ENCODE data around the gene TOMM6.
A peak's percentile ranks its signal among the peaks of the same experiment; 100 is the strongest.

Gene TOMM6

DNA sequence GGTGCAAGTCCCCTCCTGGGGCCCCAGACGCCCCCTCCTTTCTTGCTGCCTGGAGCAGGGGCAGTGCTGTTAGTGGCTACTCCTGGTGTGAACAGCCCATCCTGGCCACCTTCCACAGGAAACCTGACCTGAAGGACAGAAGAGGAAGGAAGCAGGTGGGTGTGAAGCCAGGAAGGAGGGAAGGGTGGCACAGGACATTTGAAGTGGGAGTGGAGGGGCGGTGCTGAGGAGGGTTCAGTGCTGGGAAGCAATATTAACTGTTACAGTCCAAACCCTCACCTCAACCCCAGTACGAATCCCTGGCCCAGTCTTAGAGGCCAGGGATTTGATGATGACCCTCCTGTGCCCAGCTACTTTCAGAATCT, 6.1 kb upstream of the TOMM6 start:
- DNase-seq (ENCODE audit: extremely low read depth, low read depth), result no peak
- TF ChIP-seq, protein P1, sequence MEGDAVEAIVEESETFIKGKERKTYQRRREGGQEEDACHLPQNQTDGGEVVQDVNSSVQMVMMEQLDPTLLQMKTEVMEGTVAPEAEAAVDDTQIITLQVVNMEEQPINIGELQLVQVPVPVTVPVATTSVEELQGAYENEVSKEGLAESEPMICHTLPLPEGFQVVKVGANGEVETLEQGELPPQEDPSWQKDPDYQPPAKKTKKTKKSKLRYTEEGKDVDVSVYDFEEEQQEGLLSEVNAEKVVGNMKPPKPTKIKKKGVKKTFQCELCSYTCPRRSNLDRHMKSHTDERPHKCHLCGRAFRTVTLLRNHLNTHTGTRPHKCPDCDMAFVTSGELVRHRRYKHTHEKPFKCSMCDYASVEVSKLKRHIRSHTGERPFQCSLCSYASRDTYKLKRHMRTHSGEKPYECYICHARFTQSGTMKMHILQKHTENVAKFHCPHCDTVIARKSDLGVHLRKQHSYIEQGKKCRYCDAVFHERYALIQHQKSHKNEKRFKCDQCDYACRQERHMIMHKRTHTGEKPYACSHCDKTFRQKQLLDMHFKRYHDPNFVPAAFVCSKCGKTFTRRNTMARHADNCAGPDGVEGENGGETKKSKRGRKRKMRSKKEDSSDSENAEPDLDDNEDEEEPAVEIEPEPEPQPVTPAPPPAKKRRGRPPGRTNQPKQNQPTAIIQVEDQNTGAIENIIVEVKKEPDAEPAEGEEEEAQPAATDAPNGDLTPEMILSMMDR (IDR thresholded peaks at IDR 0.05; ENCODE audit: low read depth, low read length), result no peak

DNA sequence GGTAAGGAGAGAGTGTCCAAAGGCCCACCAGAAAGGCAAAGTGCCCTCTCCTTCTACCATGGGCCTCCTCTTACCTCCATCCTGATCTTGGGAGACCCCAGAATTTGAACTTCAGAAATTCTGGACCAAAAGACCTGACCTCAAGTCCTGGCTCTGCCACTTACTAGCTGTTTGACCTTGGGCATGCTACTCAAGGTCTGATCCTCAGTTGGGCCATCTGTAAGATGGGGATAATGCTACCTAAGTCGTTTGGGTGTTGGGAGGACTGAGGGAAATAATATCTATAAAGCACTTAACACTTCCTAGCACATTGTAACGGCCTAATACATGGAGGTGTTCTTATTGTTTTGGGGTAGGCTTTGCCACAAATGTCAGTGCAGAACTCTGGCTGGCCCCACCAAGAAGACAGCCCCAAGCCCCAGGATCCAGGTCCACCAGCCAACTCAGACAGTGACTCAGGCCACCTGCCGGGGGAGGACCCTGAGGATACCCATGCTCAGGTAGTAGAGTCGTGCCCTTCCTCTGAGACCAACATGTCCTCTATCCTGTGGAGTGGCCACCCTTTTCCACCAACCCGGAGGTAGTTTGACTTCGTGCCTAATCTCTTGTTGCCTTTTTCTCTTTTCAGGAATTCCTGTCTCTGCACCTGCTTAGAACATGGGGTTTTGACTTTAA, 4.3 kb upstream of the TOMM6 start:
- TF ChIP-seq, protein P1 (IDR thresholded peaks at IDR 0.05; ENCODE audit: low read depth, low read length), result no peak
- no peak for DNase-seq (ENCODE audit: extremely low read depth, low read depth)

DNA sequence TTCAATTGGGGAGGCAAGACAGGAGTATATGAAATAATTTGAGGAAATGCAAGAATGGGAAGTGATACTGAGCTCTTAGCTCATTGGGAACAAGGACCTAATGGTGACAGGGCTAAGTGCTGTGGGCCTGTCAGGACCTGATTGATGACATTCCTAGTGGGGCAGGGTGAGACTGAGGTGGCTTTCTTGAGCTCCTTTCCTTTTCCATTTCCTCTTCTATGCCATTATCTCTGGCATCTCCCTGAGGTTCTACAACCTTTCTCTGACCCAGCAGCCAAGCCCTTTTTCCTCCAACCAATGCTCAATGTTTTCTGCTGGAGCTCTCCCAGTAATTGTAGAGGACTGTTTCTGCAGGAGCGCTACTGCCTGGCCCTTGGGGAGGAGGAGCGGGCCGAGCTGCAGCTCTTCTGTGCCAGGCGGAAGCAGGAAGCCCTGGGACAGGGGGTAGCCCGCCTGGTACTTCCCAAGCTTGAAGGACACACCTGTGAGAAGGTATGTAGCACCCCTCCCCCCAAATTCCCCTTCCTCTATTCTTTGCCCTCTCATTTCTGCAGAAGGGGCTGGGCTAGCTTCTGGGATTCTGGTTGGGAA, 2.8 kb upstream of the TOMM6 start:
- DNase-seq (ENCODE audit: extremely low read depth, low read depth), result no peak
- TF ChIP-seq, protein P1 (IDR thresholded peaks at IDR 0.05; ENCODE audit: low read depth, low read length), result no peak

DNA sequence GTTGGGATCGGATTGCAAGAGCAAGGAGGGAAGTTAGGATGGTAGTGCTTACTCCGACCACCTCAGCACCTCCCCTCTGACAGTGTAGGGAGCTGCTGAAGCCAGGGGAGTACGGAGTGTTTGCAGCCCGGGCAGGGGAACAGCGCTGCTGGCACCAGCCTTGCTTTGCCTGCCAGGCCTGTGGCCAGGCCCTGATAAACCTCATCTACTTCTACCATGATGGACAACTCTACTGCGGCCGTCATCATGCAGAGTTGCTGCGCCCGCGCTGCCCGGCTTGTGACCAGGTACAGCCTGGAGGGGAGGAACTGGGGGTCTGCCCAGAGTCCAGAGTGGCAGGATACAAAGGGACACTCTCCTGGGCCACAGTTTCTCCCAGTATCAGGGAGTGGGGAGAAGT, 2.2 kb upstream of the TOMM6 start:
- TF ChIP-seq, protein P1 (IDR thresholded peaks at IDR 0.05; ENCODE audit: low read depth, low read length), result no peak
- DNase-seq (ENCODE audit: extremely low read depth, low read depth), result no peak

DNA sequence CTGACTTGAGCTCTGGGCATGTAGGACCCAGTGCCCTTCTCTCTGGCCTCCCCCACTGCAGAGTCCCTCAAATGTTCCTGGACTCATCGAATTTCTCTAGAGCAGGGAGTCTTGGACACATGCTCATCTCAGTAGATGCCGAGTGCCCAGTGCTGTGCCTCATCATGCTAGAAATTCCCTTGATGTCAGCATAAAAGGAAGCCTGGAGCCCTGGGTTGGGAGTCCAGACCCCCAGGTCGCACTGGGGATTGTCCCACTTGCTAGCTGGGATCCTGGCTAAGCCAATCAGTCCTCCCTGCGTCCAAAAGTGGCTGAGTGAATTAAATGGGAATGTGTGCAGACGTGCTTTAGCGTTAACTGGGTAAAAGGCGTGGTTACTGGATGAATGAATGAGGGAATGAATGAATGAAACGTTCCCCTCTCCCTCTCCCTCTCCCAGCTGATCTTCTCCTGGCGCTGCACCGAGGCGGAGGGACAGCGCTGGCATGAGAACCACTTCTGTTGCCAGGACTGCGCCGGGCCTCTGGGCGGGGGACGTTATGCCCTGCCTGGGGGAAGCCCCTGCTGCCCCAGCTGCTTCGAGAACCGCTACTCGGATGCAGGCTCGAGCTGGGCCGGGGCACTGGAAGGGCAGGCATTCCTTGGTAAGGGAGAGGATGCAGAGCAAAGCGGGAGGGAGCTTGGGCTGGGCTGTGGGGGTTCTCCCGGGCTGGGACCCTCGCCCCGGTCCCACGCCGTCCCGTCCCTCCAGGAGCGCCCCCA, 1.6 kb upstream of the TOMM6 start:
- no peak for DNase-seq (ENCODE audit: extremely low read depth, low read depth)
- TF ChIP-seq, protein P1 (IDR thresholded peaks at IDR 0.05; ENCODE audit: low read depth, low read length), result no peak

DNA sequence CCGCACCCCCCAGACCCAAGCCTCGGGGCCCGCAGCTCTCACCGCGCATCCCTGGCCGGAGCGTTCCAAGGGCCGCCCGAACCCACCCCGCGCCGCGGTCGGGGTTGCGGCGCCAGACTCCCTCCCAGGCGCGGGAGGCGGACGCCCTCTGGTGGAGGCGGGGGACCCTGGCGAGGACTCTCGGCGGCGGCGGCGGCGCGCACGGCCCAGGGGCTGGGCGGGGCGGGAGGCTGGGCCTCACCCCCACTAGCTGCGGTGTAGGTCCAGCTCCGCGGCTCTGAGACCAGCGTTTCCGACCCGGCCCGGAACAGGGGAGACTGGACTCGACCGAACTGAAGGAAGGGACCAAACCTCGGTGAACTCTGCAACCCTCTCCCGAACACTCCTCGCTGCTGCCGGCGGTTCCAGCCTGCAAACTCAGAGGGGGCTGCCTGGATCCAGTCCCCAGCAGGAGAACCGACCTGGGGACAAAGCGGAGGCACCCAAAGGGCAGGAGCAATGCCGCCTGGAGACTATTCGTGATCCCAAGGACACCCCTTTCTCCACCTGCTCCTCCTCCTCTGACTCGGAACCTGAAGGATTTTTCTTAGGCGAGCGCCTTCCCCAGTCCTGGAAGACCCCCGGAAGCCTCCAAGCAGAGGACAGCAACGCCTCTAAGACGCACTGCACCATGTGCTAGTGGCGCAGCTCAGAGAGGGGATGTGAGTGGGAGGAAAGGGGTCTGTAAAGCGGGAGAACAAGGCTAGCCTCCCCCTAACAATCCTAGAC, 859 bp upstream of the TOMM6 start:
- TF ChIP-seq, protein P1 (IDR thresholded peaks at IDR 0.05; ENCODE audit: low read depth, low read length), result peak; percentile 42

More for the DNA sequence above, 859 bp upstream of the TOMM6 start:
- peak; percentile 35 for DNase-seq (ENCODE audit: extremely low read depth, low read depth)
